Breast epithelium (tissue), 4 donors: ENCODE data around the gene ARHGAP45. TPM values are rescaled to one million over a fixed set of nuclear protein-coding genes. Genes with fewer than 3 reads are reported as not detected.

Source experiments
- DNase-seq, 2 donors: peaks; one replicate each; pipeline ENCODE4 v3.0.0-alpha.2; 2019; ENCODE audit warnings: low spot score in 2 of 2
- H3K27ac ChIP-seq, 2 donors: fragments of 200-600 bp; sonication (generic) in 1 of 2; one replicate each; pipeline ENCODE4 v1.5.1; 2016 to 2019; ENCODE audit warnings: mild to moderate bottlenecking in 1 of 2
- H3K27me3 ChIP-seq, 2 donors: fragments of 200-600 bp; sonication (generic) in 1 of 2; one replicate each; pipeline versions ENCODE4 v1.5.1 to v1.6.0; 2017 to 2019; ENCODE audit warnings: control low read depth in 1 of 2, mild to moderate bottlenecking in 1 of 2
- H3K36me3 ChIP-seq: fragments of 200-600 bp; one replicate; pipeline ENCODE4 v1.5.1; 2019
- H3K4me1 ChIP-seq, 2 donors: fragments of 200-600 bp; sonication (generic); one replicate each; pipeline ENCODE4 v1.5.1; 2016 to 2019; ENCODE audit warnings: control low read depth in 1 of 2
- H3K4me3 ChIP-seq, 3 donors: fragments of 200-600 bp; sonication (generic); 1 replicate in 2 of 3; 2 replicates in 1 of 3; pipeline ENCODE4 v1.5.1; 2016 to 2019; ENCODE audit warnings: mild to moderate bottlenecking in 3 of 3, moderate library complexity in 2 of 3
- H3K9me3 ChIP-seq, 2 donors: fragments of 200-600 bp; sonication (generic) in 1 of 2; one replicate each; pipeline ENCODE4 v1.5.1; 2016 to 2019; ENCODE audit warnings: control low read depth in 1 of 2
- POLR2A ChIP-seq: fragments of 450-650 bp; IDR thresholded peaks from one replicate; pipeline ENCODE4 v1.6.1; 2016; ENCODE audit warnings: antibody characterized with exemption, mild to moderate bottlenecking, moderate library complexity
- POLR2AphosphoS5 ChIP-seq, 3 donors: sonication (generic); formaldehyde crosslinking; IDR thresholded peaks; one replicate each; pipeline ENCODE4 v1.6.1; 2017; ENCODE audit warnings: antibody characterized with exemption in 3 of 3
- intact Hi-C: fragments of 100-400 bp; cut with DNase I; formaldehyde crosslinking; loops from one replicate; pipeline ENCODE4 v1.15.1; 2023; ENCODE audit warnings: low total_unique reads
- total RNA-seq, 3 donors: library from RNA; depleted of rRNA; stranded (reverse); fragments of >200 nt; gene quantifications; one replicate each; pipeline ENCODE4 v1.1.0, GENCODE V29; 2016
- TF ChIP-seq, protein P1 (sequence below), 3 donors: fragments of 450-650 bp; IDR thresholded peaks; one replicate each; pipeline ENCODE4 v1.5.1; 2016 to 2017; ENCODE audit warnings: antibody characterized with exemption in 3 of 3, mild to moderate bottlenecking in 3 of 3, moderate library complexity in 3 of 3

Gene ARHGAP45
- total RNA-seq, 3 donors from 2014 or later, result 18.7 to 43.2 (median 23.9) TPM

DNA sequence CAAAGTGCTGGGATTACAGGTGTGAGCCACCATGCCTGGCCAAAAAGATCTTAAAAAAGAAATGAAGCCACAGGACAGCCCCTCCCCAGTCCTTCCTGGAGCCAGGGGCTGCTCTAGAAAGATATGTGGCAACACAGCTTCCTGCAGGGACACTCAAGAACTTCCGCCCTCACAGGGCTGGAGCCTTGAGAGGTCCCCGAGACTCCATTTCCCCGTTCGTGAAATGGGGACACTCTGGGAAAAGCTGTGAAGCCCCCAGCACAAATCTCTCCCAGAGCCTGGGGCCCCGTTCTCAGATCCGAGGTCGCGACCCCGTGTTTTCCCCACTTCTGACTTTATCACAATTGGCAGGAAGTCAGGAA is 34.4 kb downstream of the ARHGAP45 start:
- no peaks in the 10 kb centered on the region for H3K9me3 ChIP-seq
- intact Hi-C loops, result loop anchor here (5.0 kb wide), 1 partner anchor 74 kb away; the partner anchor contains the start of gene CNN2
- H3K27ac ChIP-seq, result peak overlapping the region; percentile 97
- peak overlapping the region in 2 of 3 donors; percentile 7 to 38 for H3K4me3 ChIP-seq
- no peak for DNase-seq
- no peaks in the 10 kb centered on the region for H3K36me3 ChIP-seq
- no peaks in the 10 kb centered on the region for H3K27me3 ChIP-seq
- TF ChIP-seq, protein P1, sequence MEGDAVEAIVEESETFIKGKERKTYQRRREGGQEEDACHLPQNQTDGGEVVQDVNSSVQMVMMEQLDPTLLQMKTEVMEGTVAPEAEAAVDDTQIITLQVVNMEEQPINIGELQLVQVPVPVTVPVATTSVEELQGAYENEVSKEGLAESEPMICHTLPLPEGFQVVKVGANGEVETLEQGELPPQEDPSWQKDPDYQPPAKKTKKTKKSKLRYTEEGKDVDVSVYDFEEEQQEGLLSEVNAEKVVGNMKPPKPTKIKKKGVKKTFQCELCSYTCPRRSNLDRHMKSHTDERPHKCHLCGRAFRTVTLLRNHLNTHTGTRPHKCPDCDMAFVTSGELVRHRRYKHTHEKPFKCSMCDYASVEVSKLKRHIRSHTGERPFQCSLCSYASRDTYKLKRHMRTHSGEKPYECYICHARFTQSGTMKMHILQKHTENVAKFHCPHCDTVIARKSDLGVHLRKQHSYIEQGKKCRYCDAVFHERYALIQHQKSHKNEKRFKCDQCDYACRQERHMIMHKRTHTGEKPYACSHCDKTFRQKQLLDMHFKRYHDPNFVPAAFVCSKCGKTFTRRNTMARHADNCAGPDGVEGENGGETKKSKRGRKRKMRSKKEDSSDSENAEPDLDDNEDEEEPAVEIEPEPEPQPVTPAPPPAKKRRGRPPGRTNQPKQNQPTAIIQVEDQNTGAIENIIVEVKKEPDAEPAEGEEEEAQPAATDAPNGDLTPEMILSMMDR (IDR thresholded peaks at IDR 0.05), result no peak
- TF ChIP-seq POLR2AphosphoS5 (IDR thresholded peaks at IDR 0.05) (no peak), POLR2A (no peak)
- H3K4me1 ChIP-seq, result peaks cover 27 to 37% of the 10 kb centered on the region in 2 donors

DNA sequence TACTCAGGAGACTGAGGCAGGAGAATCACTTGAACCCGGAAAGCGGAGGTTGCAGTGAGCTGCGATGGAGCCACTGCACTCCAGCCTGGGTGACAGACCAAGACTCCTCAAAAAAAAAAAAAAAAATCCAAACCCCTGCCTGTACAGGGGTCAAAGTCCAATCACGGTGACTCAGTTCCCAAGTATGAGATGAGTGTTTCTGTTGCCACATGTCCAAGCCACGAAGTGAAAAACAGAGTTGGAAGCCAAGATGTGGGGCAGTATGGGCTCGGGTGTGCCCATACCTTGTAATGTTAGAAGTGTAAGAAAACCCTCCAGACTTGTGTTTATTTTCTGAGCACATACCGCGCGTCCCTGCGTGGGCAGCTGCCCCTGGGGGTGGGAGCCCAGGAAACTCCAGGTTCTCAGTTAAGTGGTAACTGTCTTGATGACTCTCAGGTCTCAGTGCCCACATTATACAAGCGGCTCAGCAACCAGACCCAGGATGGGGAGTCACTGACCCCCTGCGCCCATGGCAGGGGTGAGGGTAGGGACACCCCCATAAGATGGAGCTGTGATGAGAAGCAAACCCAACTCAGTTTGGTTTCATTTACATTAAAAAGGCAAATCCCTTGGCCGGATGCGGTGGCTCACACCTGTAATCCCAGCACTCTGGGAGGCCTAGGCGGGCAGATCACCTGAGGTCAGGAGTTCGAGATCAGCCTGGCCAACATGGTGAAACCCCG is 35.6 kb downstream of the ARHGAP45 start:
- H3K36me3 ChIP-seq, result no peaks in the 10 kb centered on the region
- peaks cover 27 to 42% of the 10 kb centered on the region in 2 donors for H3K4me1 ChIP-seq
- intact Hi-C loops, result loop anchor here (5.0 kb wide), 1 partner anchor 75 kb away; the partner anchor contains the start of gene CNN2
- peak overlapping the region; percentile 3 to 92 (median 38) for H3K4me3 ChIP-seq
- TF ChIP-seq POLR2A, result no peak
- TF ChIP-seq, protein P1 (IDR thresholded peaks at IDR 0.05), result no peak
- TF ChIP-seq POLR2AphosphoS5 (IDR thresholded peaks at IDR 0.05), result peak; percentile 62 to 87 (median 81)
- H3K9me3 ChIP-seq, result no peaks in the 10 kb centered on the region
- DNase-seq, result peak in 1 of 2 donors; percentile 93
- peak overlapping the region; percentile 97 for H3K27ac ChIP-seq
- H3K27me3 ChIP-seq, result no peaks in the 10 kb centered on the region

DNA sequence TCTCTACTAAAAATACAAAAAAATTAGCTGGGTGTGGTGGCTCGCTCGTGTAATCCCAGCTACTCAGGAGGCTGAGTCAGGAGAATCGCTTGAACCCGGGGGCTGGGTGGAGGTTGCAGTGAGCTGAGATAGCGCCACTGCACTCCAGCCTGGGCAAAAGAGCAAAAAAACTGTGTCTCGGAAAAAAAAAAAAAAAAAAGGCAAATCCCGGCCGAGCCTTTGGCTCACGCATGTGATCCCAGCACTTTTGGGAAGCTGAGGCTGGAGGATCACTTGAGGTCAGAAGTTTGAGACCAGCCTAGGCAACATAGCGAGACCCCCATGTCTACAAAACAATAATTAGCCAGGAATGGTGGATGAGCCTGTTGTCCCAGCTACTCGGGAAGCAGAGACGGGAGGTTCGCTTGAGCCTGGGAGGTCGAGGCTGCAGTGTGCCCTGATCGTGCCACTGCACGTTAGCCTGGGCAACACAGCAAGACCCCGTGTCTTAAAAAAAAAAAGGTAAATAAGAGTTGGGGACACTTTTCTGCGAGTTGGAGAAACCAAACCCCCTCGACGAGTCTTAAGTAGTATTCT is 36.3 kb downstream of the ARHGAP45 start:
- Histone ChIP-seq H3K27ac (peak overlapping the region; percentile 97), H3K4me3 (peak overlapping the region; percentile 59 to 92 (median 86)), H3K9me3 (no peaks in the 10 kb centered on the region), H3K36me3 (peaks cover 6% of the 10 kb centered on the region), H3K4me1 (peaks cover 20 to 41% of the 10 kb centered on the region in 2 donors), H3K27me3 (no peaks in the 10 kb centered on the region)
- TF ChIP-seq, protein P1 (IDR thresholded peaks at IDR 0.05), result no peak
- TF ChIP-seq POLR2AphosphoS5 (IDR thresholded peaks at IDR 0.05), result no peak
- no peak for TF ChIP-seq POLR2A
- intact Hi-C loops, result loop anchor here (5.0 kb wide), 1 partner anchor 76 kb away; the partner anchor contains the start of gene CNN2
- DNase-seq, result no peak

DNA sequence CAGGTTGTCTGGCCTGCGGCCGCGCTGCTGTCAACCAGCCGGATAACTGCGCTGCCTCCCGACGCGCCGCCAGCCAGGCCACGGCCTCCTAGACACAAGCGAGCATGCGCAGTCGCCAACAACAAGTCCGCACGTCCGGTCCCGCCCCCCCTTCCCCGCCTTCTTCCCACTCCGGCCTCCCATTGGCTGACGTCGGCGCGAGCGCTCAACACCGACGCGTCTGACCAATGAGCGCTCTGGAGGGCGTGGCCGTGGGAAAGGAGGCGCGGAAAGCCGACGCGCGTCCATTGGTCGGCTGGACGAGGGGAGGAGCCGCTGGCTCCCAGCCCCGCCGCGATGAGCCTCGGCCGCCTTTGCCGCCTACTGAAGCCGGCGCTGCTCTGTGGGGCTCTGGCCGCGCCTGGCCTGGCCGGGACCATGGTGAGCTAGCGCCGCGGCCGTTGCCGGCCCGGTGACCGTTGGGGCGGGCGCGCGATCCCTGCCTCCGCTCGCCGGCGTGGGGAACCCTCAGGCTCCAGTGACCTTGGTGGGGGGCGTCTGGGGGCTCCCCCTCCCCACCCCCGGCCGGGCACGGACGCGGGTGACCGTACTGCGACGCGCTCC is 36.8 kb downstream of the ARHGAP45 start, which contains the start of gene GPX4:
TSS of gene GPX4 (plus strand) at position 287 of the 603 bp plus-strand sequence. CDS start at position 337, 50 bp downstream.
- H3K9me3 ChIP-seq, result no peaks in the 10 kb centered on the region
- H3K36me3 ChIP-seq, result peaks cover 12% of the 10 kb centered on the region
- DNase-seq, result peak; percentile 99 to 100
- H3K4me1 ChIP-seq, result peaks cover 16 to 35% of the 10 kb centered on the region in 2 donors
- intact Hi-C loops, result loop anchor here (5.0 kb wide), 1 partner anchor 77 kb away; the partner anchor contains the start of gene CNN2
- H3K27me3 ChIP-seq, result no peaks in the 10 kb centered on the region
- H3K4me3 ChIP-seq, result peak within 1 kb of the TSS; percentile 86 to 92 (median 88)
- peak within 1 kb of the TSS; percentile 97 for H3K27ac ChIP-seq
- TF ChIP-seq POLR2A (peak; percentile 72), POLR2AphosphoS5 (IDR thresholded peaks at IDR 0.05) (peak; percentile 75 to 98 (median 86))
- TF ChIP-seq, protein P1 (IDR thresholded peaks at IDR 0.05), result no peak
